ENCODE measurements around the gene MBD5. TPM values are rescaled to one million over a fixed set of nuclear protein-coding genes. Genes with fewer than 3 reads are reported as not detected.

Gene MBD5
- polyA plus RNA-seq, 3 donors, result 2.9 to 8.1 (median 4.5) TPM

DNA sequence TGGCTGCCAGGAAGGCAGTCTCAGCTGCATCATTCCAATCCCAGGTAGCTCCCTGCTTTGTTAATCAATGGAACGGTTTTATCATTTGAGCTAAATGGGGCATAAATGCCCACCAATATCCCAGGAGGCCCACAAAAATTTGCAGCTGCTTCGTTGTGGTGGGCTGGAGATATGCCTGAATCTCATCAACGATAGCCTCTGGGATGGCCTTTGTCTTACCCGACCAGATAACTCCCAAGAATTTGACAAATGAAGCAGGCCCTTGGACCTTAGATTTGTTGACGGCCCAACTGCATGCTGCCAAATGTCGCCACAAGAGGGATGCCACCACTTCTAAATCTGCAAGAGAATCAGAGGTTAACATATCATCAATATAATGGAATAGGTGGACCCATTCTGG lies 236.4 kb downstream of the MBD5 start:
- no peak overlapping the region for H3K27ac ChIP-seq (ENCODE audit: low read depth, low read length)
- 90 to 99% (median 97%) methylated on average over 6 of the region's 6 CpGs for WGBS, 3 donors

GRCh38 chr2:148258124-148258523 lies 237.2 kb downstream of the MBD5 start:
- H3K27ac ChIP-seq (ENCODE audit: low read depth, low read length), result no peak overlapping the region
- 76 to 79% (median 77%) methylated on average over 10 of the region's 10 CpGs for WGBS, 3 donors

DNA sequence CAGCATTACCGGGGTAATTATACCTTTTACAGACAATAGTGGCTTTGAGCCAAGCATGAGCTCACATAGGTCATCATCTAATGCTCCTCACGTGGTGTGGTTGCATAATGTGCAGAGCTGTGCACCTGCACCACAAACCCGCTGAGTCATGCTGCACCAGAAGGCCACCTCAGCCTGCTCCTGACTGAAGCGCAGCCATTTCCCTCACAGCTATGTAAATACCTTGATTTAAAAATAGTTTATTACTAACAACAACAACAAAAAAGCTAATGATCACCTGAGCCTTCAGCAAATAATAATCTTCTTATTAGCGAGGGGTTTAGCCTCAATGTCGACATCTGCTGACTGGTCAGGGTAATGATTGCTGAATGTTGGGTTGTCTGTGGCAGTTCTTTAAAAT lies 238.8 kb downstream of the MBD5 start:
- H3K27ac ChIP-seq (ENCODE audit: low read depth, low read length), result no peak overlapping the region
- WGBS, 3 donors, result 87 to 93% (median 89%) methylated on average over 6 of the region's 6 CpGs

DNA sequence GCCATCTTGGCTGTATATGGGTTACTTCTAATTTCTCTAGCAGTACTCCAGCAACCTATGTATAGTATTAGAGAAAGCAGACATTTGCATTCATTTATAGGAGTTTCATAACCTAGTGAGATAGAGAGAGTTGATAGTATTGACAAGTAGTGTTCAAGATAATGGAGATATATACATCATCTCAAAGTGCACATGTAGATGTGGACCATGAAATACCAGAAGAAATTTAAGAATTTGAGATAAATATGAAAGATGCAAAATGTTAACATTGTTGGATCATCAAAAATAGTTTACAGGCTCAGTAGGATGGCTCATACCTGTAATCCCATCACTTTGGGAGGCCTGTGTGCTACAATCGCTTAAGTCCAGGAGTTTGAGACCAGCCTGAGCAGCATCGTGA lies 243.0 kb downstream of the MBD5 start:
- 80 to 100% (median 85%) methylated on average over 2 of the region's 2 CpGs for WGBS, 3 donors

DNA sequence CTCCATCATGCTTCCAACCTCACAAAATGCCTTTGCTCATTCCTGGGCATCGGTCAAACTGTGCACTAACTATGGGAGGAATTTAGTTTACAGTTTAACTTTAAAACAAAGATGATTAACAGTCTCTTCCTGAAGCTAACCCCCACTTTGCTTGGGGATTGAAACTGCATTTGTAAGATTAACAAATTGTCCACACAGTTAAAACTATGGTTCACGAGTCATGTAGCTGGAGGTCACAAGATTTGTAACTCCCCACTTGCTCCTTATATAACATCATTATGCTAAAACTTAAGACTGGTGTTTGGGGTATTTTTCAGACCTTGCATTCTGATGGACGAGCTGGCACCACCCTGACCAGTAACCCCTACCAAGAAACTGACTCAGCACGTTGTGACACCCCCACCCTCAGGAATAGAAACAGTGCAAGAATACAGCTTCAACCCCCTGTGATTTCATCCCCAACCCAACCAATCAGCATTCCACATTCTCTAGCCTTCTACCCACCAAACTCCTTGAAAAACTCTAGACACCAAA lies 252.3 kb downstream of the MBD5 start:
- 53 to 65% (median 64%) methylated on average over 4 of the region's 4 CpGs for WGBS, 3 donors
- no peak overlapping the region for H3K27ac ChIP-seq (ENCODE audit: low read depth, low read length)

More for the DNA sequence above, 243.0 kb downstream of the MBD5 start:
- H3K27ac ChIP-seq (ENCODE audit: low read depth, low read length), result no peak overlapping the region

DNA sequence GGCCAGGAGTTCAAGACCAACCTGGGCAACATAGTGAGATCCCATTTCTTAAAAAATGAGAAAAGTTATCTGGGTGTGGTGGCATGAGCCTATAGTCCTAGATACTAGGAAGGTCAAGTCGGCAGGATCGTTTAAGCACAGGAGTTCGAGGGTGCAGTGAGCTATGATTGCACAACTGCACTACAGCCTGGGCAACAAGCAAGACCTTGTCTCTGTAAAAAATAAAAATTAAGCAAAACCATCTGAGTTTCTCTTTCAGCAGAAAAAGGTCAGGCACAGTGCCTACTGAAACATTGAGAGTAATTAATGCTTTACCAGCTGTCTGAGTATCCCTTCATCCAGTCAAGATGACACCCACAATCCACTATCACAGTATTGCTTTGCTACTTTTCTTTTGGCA lies 258.3 kb downstream of the MBD5 start:
- 93 to 98% (median 94%) methylated on average over 3 of the region's 3 CpGs for WGBS, 3 donors
- no peak overlapping the region for H3K27ac ChIP-seq (ENCODE audit: low read depth, low read length)

DNA sequence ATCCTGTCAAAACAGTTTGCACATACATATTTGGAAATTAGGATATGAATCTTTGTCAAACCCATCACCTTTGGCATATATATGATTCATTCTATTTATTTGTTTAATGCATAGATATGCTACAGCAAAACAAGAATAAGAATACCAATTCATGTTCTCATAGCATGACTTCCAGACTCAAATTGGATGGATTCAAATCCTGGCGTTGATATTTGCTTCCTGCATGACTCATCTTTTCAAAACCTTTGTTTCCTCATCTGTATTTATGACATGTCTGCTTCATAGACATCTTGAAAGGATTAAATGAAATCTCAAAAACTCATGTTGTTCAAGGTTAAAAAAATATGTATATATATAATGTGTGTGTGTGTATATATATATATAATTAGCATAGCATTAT lies 261.3 kb downstream of the MBD5 start:
- H3K27ac ChIP-seq (ENCODE audit: low read depth, low read length), result no peak overlapping the region
- WGBS, 3 donors, result 49 to 93% (median 67%) methylated on average over 1 of the region's 1 CpG

DNA sequence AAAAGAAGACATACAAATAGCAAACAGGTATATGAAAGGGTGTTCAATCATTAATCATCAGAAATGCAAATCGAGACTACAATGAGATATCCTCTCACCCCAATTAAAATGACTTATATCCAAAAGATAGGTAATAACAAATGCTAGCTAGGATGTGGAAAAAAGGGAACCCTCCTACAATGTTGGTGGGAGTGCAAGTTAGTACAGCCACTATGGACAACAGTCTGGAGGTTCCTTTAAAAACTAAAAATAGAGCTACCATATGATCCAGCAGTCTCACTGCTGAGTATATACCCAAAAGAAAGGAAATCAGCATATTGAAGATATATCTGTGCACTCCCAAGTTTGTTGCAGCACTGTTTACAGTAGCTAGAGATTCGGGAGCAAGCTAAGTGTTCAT lies 271.5 kb downstream of the MBD5 start:
- WGBS, 3 donors, result 81 to 93% (median 92%) methylated on average over 2 of the region's 2 CpGs
- H3K27ac ChIP-seq (ENCODE audit: low read depth, low read length), result no peak overlapping the region

DNA sequence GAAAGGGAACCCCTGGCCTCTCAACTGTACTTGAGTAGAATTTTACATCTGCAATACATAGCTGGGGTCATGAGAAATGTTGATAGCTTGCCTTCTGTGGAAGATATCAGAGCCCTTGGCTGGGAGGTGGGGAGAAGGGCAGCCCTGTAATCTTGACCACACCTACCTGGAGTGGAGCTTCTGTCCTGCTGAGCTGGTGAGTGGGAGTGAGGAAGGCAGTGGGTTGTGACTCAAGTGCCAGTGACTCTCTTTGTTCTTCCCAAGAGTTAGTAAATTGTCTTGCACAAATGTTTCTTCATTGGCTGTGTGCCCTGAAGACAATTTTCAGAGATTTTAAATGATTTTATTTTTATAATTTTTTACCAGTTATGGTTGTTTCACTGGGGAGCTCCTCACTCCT lies 277.3 kb downstream of the MBD5 start:
- no peak overlapping the region for H3K27ac ChIP-seq (ENCODE audit: low read depth, low read length)

DNA sequence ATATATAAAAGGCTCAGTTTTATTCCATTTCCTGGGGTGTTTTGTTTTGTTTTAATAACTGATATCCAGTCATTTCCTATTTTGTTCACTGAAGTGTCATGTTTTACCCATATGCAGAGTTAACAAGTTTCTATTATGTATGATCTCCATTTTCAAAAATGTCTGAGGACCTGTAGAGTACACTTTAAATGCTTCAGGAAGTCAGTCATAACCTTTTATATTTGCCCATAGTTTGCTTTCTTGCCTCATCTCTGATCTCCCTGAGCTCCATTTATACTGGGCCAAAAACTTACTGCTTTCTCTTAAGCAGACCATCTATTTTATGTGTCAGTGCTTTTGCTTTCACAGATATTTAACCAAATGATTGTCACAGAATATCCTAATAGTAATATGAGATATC lies 278.7 kb downstream of the MBD5 start:
- no peak overlapping the region for H3K27ac ChIP-seq (ENCODE audit: low read depth, low read length)

DNA sequence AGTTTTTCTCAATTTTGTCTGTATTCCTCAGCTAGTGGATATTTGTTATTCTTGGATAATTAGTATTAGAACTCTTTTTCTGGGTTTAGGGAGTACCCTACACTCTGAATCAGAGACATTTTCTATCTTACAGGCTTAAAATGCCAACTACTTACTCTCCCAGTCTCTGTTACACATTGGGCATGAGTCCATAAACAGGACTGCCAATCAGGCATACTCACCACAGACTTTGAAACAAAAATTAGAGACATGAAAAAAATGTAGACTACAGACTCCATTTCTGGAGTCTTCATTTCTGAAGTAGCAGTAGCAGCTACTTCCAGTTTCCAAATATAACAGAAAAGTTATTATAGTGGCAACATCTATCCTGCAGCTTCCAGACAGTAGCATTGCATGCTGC lies 279.7 kb downstream of the MBD5 start:
- no peak overlapping the region for H3K27ac ChIP-seq (ENCODE audit: low read depth, low read length)

DNA sequence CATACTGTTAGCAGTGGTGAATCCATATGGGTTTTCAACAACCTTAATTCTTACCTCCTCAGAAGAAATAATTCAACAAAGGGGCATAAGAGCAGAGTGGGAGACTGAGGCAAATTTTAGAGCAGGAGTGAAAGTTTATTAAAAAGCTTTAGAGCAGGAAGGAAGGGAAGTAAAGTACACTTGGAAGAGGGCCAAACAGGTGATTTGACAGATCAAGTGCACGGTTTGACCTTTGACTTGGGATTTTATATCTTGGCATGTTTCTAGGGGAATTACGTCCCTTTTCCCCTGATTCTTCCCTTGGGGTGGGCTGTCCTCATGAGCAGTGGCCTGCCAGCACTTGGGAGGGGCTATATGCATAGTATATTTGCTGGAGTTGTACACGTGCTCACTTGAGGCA lies 280.5 kb downstream of the MBD5 start:
- no peak overlapping the region for H3K27ac ChIP-seq (ENCODE audit: low read depth, low read length)
- 53 to 70% (median 58%) methylated on average over 3 of the region's 3 CpGs for WGBS, 3 donors

- no peak overlapping the region for H3K27ac ChIP-seq (ENCODE audit: low read depth, low read length)
- 93 to 98% (median 95%) methylated on average over 4 of the region's 4 CpGs for WGBS, 3 donors
Observed at GRCh38 chr2:148302526-148302925, 281.6 kb downstream of the MBD5 start.

DNA sequence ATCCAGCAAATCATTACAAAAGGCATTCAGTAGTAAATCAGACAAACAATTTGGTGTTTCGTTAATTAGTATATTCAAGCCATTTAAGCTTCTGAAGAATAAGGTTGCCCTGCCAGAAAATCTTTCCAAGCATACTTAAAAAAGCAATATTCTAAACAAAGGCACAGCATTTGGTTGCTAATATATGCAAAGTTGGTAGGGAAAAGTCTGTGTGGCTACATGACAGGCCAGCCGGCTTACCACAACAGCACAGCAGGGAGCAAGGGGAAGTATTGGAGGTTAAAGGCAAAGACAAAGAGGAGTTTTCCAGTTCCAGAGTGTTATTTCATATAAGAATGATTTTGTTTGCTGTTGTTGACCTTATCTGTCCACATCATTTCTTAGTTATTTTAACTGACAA lies 282.3 kb downstream of the MBD5 start:
- WGBS, 3 donors, result 94 to 98% (median 95%) methylated on average over 2 of the region's 2 CpGs
- no peak overlapping the region for H3K27ac ChIP-seq (ENCODE audit: low read depth, low read length)

GRCh38 chr2:148305476-148305875 lies 284.6 kb downstream of the MBD5 start:
- no peak overlapping the region for H3K27ac ChIP-seq (ENCODE audit: low read depth, low read length)
- WGBS, 3 donors, result 74 to 81% (median 80%) methylated on average over 5 of the region's 5 CpGs

GRCh38 chr2:148306027-148306426 lies 285.1 kb downstream of the MBD5 start:
- 94 to 97% (median 96%) methylated on average over 2 of the region's 2 CpGs for WGBS, 3 donors
- no peak overlapping the region for H3K27ac ChIP-seq (ENCODE audit: low read depth, low read length)

GRCh38 chr2:148317598-148317997 lies 296.7 kb downstream of the MBD5 start:
- no peak overlapping the region for H3K27ac ChIP-seq (ENCODE audit: low read depth, low read length)
- WGBS, 3 donors, result 65 to 67% (median 66%) methylated on average over 3 of the region's 3 CpGs

DNA sequence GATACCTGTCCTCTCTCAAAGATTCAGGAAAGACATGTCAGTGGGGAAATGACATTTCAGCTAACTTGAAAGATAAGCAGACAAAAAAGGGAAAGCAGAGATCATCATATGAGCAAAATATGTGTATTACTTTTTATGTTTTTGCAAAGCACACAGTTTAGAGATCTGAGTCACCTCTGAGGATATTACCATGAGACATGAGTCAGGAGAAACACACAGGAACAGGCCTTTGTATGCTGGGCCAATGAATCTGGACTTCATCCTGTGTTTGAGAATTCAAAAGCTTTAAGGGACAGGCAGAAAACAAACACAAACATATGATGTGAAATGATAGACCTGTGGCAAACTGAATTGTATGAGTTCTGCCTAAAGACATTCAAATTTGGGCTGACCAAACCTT lies 317.6 kb downstream of the MBD5 start:
- no peak overlapping the region for H3K27ac ChIP-seq (ENCODE audit: low read depth, low read length)

DNA sequence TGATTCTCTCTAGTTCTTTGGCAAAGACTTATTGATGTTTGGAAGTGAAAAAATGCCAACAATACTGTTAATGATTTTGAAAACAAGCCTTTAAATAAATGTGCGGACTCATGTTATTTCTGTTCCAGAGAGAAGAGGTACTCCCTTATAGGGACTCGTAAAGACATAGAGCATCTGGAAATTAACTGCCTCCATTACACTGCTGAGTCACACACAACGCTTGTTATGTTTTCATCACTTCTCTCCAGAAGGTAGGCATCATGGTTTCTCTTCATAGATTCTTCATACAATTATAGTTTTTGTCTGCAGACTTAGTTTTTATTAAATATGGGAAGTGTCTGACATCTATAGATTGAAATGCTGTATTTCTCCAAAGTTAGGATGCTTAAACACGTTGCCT lies 321.2 kb downstream of the MBD5 start:
- H3K27ac ChIP-seq (ENCODE audit: low read depth, low read length), result no peak overlapping the region
- 96% methylated on average over 4 of the region's 4 CpGs for WGBS, 3 donors

- H3K27ac ChIP-seq (ENCODE audit: low read depth, low read length), result no peak overlapping the region
- WGBS, 3 donors, result 74 to 84% (median 84%) methylated on average over 1 of the region's 1 CpG
Observed at GRCh38 chr2:148350199-148350598, 329.3 kb downstream of the MBD5 start.

- WGBS, 3 donors, result 68 to 85% (median 82%) methylated on average over 2 of the region's 2 CpGs
- H3K27ac ChIP-seq (ENCODE audit: low read depth, low read length), result no peak overlapping the region
Observed at GRCh38 chr2:148351437-148352143, 330.7 kb downstream of the MBD5 start.

All from adipose tissue (tissue), 3 donors.